HEK293 (cell line): ENCODE data around the gene LRRC8C.

Experiments used
- CTCF ChIA-PET: fragments of 350-600 bp; formaldehyde crosslinking; extraction: SDS; loops from one replicate; lab custom pipeline; 2021; ENCODE audit warnings: antibody characterized with exemption; lab: Yijun Ruan, JAX
- POLR2A ChIA-PET: fragments of 300-600 bp; formaldehyde crosslinking; extraction: SDS; loops from one replicate; lab custom pipeline; 2020; ENCODE audit warnings: antibody characterized with exemption, inconsistent platforms; lab: Yijun Ruan, JAX
- H3K27ac ChIP-seq: fragments of 200-500 bp; sonication (Bioruptor generic); 2 replicates; pipeline ENCODE4 v1.5.1; 2014; ENCODE audit warnings: low read depth, low read length, control low read depth, inconsistent platforms; ENCODE audit errors: extremely low read depth
- H3K36me3 ChIP-seq, 2 experiments: fragments of 200-500 bp in 1 of 2; sonication (Bioruptor generic) in 1 of 2; 1 replicate in 1 of 2; 2 replicates in 1 of 2; pipeline ENCODE4 v1.5.1; 2014 to 2017; ENCODE audit warnings: inconsistent platforms in 2 of 2, low read length in 2 of 2; ENCODE audit not compliant: control insufficient read depth in 2 of 2, insufficient read depth in 1 of 2
- H3K4me1 ChIP-seq: fragments of 200-500 bp; sonication (Bioruptor generic); 2 replicates; pipeline ENCODE4 v1.5.1; 2014; ENCODE audit warnings: mild to moderate bottlenecking, low read length, inconsistent platforms; ENCODE audit not compliant: control insufficient read depth, insufficient read depth
- H3K4me3 ChIP-seq: 2 replicates; pipeline ENCODE4 v1.5.1; 2011; ENCODE audit warnings: low read depth, mild to moderate bottlenecking, control low read depth, low read length, moderate library complexity
- H3K9me3 ChIP-seq: fragments of 200-500 bp; sonication (Bioruptor generic); 2 replicates; pipeline ENCODE4 v1.5.1; 2014; ENCODE audit warnings: low read depth, low read length, inconsistent platforms; ENCODE audit not compliant: control insufficient read depth, insufficient read depth
- GFI1B ChIP-seq: fragments of 450-650 bp; formaldehyde crosslinking; IDR thresholded peaks from 2 replicates; pipeline ENCODE4 v1.5.1; 2016; ENCODE audit warnings: missing biosample characterization, missing genetic modification characterization
- IKZF3 ChIP-seq: fragments of 450-650 bp; IDR thresholded peaks from 2 replicates; pipeline ENCODE4 v1.5.0; 2018; ENCODE audit warnings: missing biosample characterization, mild to moderate bottlenecking, missing genetic modification characterization, moderate library complexity
- INSM2 ChIP-seq: fragments of 450-650 bp; formaldehyde crosslinking; IDR thresholded peaks from 2 replicates; pipeline ENCODE4 v1.5.1; 2016; ENCODE audit warnings: missing biosample characterization, missing genetic modification characterization
- ZFP37 ChIP-seq: fragments of 450-650 bp; formaldehyde crosslinking; IDR thresholded peaks from 2 replicates; pipeline ENCODE4 v1.5.1; 2016; ENCODE audit warnings: missing biosample characterization, missing genetic modification characterization
- ZFP69B ChIP-seq: fragments of 450-650 bp; formaldehyde crosslinking; IDR thresholded peaks from 2 replicates; pipeline ENCODE4 v1.5.1; 2016; ENCODE audit warnings: missing biosample characterization, missing genetic modification characterization
- ZIC2 ChIP-seq: fragments of 450-650 bp; formaldehyde crosslinking; IDR thresholded peaks from 2 replicates; pipeline ENCODE4 v1.5.1; 2016; ENCODE audit warnings: missing biosample characterization, missing genetic modification characterization
- ZNF114 ChIP-seq: fragments of 450-650 bp; formaldehyde crosslinking; IDR thresholded peaks from 2 replicates; pipeline ENCODE4 v1.5.0; 2017; ENCODE audit warnings: missing biosample characterization, missing genetic modification characterization
- ZNF132 ChIP-seq: fragments of 450-650 bp; formaldehyde crosslinking; IDR thresholded peaks from 2 replicates; pipeline ENCODE4 v1.5.1; 2017; ENCODE audit warnings: missing biosample characterization, missing genetic modification characterization, borderline replicate concordance
- ZNF157 ChIP-seq: fragments of 450-650 bp; formaldehyde crosslinking; IDR thresholded peaks from 2 replicates; pipeline ENCODE4 v1.5.1; 2016; ENCODE audit warnings: missing biosample characterization, missing genetic modification characterization
- ZNF174 ChIP-seq: fragments of 450-650 bp; formaldehyde crosslinking; IDR thresholded peaks from 2 replicates; pipeline ENCODE4 v1.5.0; 2017; ENCODE audit warnings: missing biosample characterization, mild to moderate bottlenecking, missing genetic modification characterization
- ZNF18 ChIP-seq: fragments of 450-650 bp; formaldehyde crosslinking; IDR thresholded peaks from 2 replicates; pipeline ENCODE4 v1.5.1; 2016; ENCODE audit warnings: missing biosample characterization, missing genetic modification characterization
- ZNF221 ChIP-seq: fragments of 450-650 bp; formaldehyde crosslinking; IDR thresholded peaks from 2 replicates; pipeline ENCODE4 v1.5.1; 2017; ENCODE audit warnings: missing biosample characterization, missing genetic modification characterization, borderline replicate concordance
- ZNF324 ChIP-seq: fragments of 450-650 bp; formaldehyde crosslinking; IDR thresholded peaks from 2 replicates; pipeline ENCODE4 v1.5.1; 2016; ENCODE audit warnings: missing biosample characterization, missing genetic modification characterization
- ZNF335 ChIP-seq: fragments of 450-650 bp; formaldehyde crosslinking; conservative IDR thresholded peaks from 2 replicates; pipeline ENCODE4 v1.5.1; 2016; ENCODE audit warnings: missing biosample characterization, missing genetic modification characterization
- ZNF473 ChIP-seq: fragments of 450-650 bp; formaldehyde crosslinking; IDR thresholded peaks from 2 replicates; pipeline ENCODE4 v1.5.1; 2017; ENCODE audit warnings: missing biosample characterization, missing genetic modification characterization
- ZNF514 ChIP-seq: fragments of 450-650 bp; formaldehyde crosslinking; IDR thresholded peaks from 2 replicates; pipeline ENCODE4 v1.5.1; 2016; ENCODE audit warnings: missing biosample characterization, missing genetic modification characterization
- ZNF677 ChIP-seq: fragments of 450-650 bp; IDR thresholded peaks from 2 replicates; pipeline ENCODE4 v1.5.0; 2018; ENCODE audit warnings: missing biosample characterization, mild to moderate bottlenecking, missing genetic modification characterization, moderate library complexity
- ZNF76 ChIP-seq: fragments of 450-650 bp; formaldehyde crosslinking; IDR thresholded peaks from 2 replicates; pipeline ENCODE4; 2016; ENCODE audit warnings: low read depth, missing biosample characterization, missing genetic modification characterization, borderline replicate concordance
- ZNF792 ChIP-seq: fragments of 450-650 bp; formaldehyde crosslinking; IDR thresholded peaks from 2 replicates; pipeline ENCODE4 v1.5.1; 2016; ENCODE audit warnings: missing biosample characterization, missing genetic modification characterization
- ZSCAN18 ChIP-seq: fragments of 450-650 bp; formaldehyde crosslinking; IDR thresholded peaks from 2 replicates; pipeline ENCODE4 v1.5.1; 2016; ENCODE audit warnings: missing biosample characterization, missing genetic modification characterization
- ZXDB ChIP-seq: fragments of 450-650 bp; formaldehyde crosslinking; IDR thresholded peaks from 2 replicates; pipeline ENCODE4 v1.5.1; 2016; ENCODE audit warnings: missing biosample characterization, missing genetic modification characterization
- TF ChIP-seq, protein P1 (sequence below): fragments of 450-650 bp; formaldehyde crosslinking; IDR thresholded peaks from 2 replicates; pipeline ENCODE4 v1.5.1; 2016; ENCODE audit warnings: missing biosample characterization, missing genetic modification characterization, borderline replicate concordance
- TF ChIP-seq, protein P2 (sequence below): fragments of 450-650 bp; formaldehyde crosslinking; optimal IDR thresholded peaks from 2 replicates; pipeline ENCODE3; 2016; ENCODE audit warnings: missing biosample characterization, mild to moderate bottlenecking, missing genetic modification characterization
- TF ChIP-seq, protein P3 (sequence below): fragments of 450-650 bp; IDR thresholded peaks from 2 replicates; pipeline ENCODE4 v1.5.1; 2018; ENCODE audit warnings: missing biosample characterization, missing genetic modification characterization

The LRRC8C gene

DNA sequence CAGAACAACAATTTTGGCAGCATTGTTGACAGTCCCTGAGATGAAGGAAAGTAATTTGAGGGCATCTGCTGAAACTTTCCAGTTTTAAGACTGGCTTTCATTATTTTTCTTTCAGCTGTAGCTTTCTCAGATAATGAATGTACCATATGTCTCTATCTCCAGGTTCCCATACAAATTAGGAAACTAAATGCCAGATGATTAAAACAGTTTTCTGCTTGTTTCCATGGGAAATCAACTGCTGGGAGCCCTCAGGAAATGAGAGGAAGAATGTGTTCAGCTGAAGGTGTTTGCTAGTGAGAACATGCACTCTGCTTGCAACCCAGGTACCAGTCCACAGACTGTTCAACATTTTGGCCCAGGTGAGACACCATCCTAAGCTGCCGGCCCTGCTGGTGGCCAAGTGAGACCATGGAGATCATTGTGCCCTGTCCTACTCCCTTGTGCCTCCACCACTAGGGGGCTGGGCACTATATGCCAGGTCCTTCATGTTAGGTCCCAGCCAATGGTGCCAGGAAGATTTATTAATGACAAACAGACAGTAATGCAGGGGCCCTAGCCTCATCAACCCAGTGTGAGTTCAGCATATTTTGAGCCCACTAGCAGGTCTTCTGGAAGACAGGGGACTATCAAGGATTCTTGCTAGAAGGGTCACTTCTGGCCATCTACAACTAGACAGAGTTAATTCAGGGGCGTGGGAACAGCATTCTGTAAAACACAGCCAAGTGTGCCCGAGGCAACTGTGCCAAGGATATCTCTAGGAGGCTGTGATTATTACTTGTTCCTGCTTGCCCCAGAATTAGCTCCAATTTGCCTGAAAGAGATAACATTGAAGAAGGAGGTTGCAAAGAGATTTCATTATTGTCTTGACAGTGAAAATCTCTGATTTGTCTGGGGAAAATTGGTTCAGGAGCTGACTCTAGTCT, 17.0 kb upstream of the LRRC8C start:
- Histone ChIP-seq H3K27ac (no peak overlapping the region), H3K9me3 (no peaks in the 10 kb centered on the region), H3K4me3 (no peak overlapping the region), H3K36me3 (no peaks in the 10 kb centered on the region), H3K4me1 (no peaks in the 10 kb centered on the region)
- TF ChIP-seq ZXDB (tag by site-specific recombination) = no peak
- no peak for TF ChIP-seq ZNF18 (tag by site-specific recombination)
- TF ChIP-seq ZNF514 = no peak
- no peak for TF ChIP-seq IKZF3 (tag by site-specific recombination)
- TF ChIP-seq ZNF335 (tag by site-specific recombination) = no peak
- TF ChIP-seq ZNF114 (tag by site-specific recombination) = no peak
- TF ChIP-seq ZIC2 = no peak
- no peak for TF ChIP-seq ZNF221
- POLR2A ChIA-PET = no interaction called here
- CTCF ChIA-PET = interaction anchor here (0.6 to 2.1 kb wide), 6 partner anchors 9 to 200 kb away, joined by 3 to 10 read pairs (median 3); no protein-coding TSS in a partner anchor

- POLR2A ChIA-PET = no interaction called here
- CTCF ChIA-PET = interaction anchor here (0.8 to 2.1 kb wide), 9 partner anchors 8 to 632 kb away, joined by 3 to 10 read pairs (median 3); no protein-coding TSS in a partner anchor
Observed at GRCh38 chr1:89616844-89617627, 15.9 kb upstream of the LRRC8C start.

More at GRCh38 chr1:89616844-89617627, 15.9 kb upstream of the LRRC8C start:
- Histone ChIP-seq H3K9me3 (no peaks in the 10 kb centered on the region), H3K27ac (no peak overlapping the region), H3K4me1 (no peaks in the 10 kb centered on the region), H3K36me3 (no peaks in the 10 kb centered on the region), H3K4me3 (no peak overlapping the region)
- TF ChIP-seq ZFP69B (tag by site-specific recombination) = no peak
- no peak for TF ChIP-seq ZNF76 (tag by site-specific recombination)
- TF ChIP-seq ZFP37 (tag by site-specific recombination) = no peak
- TF ChIP-seq INSM2 (tag by site-specific recombination) = no peak
- TF ChIP-seq ZNF324 (tag by site-specific recombination) = no peak
- no peak for TF ChIP-seq ZNF132 (tag by site-specific recombination)
- no peak for TF ChIP-seq GFI1B (tag by site-specific recombination)
- no peak for TF ChIP-seq ZNF792
- TF ChIP-seq, protein P1, sequence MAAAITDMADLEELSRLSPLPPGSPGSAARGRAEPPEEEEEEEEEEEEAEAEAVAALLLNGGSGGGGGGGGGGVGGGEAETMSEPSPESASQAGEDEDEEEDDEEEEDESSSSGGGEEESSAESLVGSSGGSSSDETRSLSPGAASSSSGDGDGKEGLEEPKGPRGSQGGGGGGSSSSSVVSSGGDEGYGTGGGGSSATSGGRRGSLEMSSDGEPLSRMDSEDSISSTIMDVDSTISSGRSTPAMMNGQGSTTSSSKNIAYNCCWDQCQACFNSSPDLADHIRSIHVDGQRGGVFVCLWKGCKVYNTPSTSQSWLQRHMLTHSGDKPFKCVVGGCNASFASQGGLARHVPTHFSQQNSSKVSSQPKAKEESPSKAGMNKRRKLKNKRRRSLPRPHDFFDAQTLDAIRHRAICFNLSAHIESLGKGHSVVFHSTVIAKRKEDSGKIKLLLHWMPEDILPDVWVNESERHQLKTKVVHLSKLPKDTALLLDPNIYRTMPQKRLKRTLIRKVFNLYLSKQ (tag by site-specific recombination) = no peak
- TF ChIP-seq, protein P2, sequence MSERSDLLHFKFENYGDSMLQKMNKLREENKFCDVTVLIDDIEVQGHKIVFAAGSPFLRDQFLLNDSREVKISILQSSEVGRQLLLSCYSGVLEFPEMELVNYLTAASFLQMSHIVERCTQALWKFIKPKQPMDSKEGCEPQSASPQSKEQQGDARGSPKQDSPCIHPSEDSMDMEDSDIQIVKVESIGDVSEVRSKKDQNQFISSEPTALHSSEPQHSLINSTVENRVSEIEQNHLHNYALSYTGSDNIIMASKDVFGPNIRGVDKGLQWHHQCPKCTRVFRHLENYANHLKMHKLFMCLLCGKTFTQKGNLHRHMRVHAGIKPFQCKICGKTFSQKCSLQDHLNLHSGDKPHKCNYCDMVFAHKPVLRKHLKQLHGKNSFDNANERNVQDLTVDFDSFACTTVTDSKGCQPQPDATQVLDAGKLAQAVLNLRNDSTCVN (tag by site-specific recombination) = no peak
- no peak for TF ChIP-seq ZSCAN18 (tag by site-specific recombination)
- no peak for TF ChIP-seq ZNF174 (tag by site-specific recombination)
- no peak for TF ChIP-seq ZNF473 (tag by site-specific recombination)
- no peak for TF ChIP-seq ZNF677
- TF ChIP-seq, protein P3, sequence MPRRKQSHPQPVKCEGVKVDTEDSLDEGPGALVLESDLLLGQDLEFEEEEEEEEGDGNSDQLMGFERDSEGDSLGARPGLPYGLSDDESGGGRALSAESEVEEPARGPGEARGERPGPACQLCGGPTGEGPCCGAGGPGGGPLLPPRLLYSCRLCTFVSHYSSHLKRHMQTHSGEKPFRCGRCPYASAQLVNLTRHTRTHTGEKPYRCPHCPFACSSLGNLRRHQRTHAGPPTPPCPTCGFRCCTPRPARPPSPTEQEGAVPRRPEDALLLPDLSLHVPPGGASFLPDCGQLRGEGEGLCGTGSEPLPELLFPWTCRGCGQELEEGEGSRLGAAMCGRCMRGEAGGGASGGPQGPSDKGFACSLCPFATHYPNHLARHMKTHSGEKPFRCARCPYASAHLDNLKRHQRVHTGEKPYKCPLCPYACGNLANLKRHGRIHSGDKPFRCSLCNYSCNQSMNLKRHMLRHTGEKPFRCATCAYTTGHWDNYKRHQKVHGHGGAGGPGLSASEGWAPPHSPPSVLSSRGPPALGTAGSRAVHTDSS (tag by site-specific recombination) = no peak
- no peak for TF ChIP-seq ZNF157 (tag by site-specific recombination)
